T-helper 9 cell (primary cell): ENCODE measurements around the gene HACD1.

ENCODE experiments used
- DNase-seq: peaks from one replicate; pipeline ENCODE4 v3.0.0-alpha.2; 2020
- total RNA-seq, 2 donors: gene quantifications; one replicate each; lab custom pipeline; 2026; lab: John Stamatoyannopoulos, UW

Gene HACD1, protein sequence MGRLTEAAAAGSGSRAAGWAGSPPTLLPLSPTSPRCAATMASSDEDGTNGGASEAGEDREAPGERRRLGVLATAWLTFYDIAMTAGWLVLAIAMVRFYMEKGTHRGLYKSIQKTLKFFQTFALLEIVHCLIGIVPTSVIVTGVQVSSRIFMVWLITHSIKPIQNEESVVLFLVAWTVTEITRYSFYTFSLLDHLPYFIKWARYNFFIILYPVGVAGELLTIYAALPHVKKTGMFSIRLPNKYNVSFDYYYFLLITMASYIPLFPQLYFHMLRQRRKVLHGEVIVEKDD
- total RNA-seq = 0.56 to 1.2 reads per million in 2 donors

DNA sequence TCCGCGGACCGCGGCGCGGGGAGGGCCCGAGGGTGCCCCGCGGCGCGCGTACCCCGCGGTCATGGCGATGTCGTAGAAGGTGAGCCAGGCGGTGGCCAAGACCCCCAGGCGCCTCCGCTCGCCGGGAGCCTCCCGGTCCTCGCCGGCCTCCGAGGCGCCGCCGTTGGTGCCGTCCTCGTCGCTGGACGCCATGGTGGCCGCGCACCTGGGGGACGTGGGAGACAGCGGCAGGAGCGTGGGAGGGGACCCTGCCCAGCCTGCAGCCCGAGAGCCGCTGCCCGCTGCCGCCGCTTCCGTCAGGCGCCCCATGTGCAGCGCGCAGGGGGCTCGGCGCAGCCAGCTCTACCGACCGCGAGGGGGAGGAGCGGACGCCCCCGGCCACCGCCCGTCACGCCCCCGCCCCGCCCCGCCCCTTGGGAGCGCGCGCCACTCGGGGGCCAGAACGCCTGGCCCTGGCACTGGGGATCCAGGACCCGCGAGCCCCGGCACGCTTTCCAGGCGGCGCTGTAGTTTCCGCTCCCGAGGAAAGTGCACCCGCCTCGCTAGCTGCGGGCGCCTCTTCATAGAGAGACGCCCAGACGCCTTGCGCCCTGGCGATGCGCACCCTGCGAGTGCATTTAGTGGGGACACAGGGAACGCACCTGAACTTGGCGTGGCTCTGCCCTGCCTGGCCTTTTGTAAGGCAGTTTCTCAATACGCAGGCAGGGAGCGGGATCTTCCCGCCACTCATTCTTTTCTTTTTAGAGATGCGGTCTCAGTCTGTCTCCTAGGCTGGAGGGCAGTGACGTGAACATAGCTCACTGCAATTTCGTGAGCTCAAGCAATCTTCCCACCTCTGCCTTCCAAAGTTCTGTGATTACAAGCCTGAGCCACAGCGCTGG, at the start of gene HACD1:
HACD1 (minus strand) TSS at position 344 of the 881 bp plus-strand sequence; CDS start at position 309, 35 bp downstream.
- DNase-seq = peak; percentile 39

DNA sequence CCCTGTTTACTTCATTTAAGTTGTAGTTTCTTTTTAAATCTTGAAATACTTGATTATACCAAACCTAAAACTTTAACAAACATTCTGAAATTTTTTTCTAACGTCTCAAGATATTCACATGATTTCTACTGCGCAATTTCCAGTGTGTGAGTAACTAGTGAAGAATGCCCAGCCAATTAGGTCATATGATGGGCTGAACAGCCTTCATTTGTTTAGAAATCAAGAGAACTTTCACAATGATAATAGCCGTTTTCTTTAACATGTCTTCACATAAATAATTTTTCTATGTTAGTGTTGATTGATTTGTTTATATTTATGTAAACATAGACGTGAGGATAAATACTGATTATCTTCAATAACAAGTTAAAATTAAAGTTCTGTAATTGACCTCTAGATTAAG, 48.6 kb upstream of the HACD1 start:
- no peak for DNase-seq

DNA sequence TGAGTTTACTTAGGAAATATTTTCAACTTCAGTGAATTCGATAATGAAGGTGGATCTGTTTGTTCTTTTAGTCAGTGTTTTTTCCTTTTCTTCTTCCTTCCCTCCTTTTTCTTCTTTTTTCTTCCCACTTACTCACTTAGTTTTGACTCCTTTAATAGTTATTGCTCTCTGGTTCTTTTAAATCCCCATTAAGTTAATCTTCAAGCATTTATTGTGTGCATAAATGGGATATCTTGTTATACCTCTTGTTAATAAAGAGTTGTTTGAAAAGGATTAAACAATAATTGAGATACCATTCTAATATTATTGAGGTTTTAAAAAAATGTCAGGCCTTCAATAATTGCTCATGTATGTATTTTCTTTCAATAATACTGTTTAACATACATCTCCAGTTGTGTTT, 46.3 kb upstream of the HACD1 start:
- no peak for DNase-seq

DNA sequence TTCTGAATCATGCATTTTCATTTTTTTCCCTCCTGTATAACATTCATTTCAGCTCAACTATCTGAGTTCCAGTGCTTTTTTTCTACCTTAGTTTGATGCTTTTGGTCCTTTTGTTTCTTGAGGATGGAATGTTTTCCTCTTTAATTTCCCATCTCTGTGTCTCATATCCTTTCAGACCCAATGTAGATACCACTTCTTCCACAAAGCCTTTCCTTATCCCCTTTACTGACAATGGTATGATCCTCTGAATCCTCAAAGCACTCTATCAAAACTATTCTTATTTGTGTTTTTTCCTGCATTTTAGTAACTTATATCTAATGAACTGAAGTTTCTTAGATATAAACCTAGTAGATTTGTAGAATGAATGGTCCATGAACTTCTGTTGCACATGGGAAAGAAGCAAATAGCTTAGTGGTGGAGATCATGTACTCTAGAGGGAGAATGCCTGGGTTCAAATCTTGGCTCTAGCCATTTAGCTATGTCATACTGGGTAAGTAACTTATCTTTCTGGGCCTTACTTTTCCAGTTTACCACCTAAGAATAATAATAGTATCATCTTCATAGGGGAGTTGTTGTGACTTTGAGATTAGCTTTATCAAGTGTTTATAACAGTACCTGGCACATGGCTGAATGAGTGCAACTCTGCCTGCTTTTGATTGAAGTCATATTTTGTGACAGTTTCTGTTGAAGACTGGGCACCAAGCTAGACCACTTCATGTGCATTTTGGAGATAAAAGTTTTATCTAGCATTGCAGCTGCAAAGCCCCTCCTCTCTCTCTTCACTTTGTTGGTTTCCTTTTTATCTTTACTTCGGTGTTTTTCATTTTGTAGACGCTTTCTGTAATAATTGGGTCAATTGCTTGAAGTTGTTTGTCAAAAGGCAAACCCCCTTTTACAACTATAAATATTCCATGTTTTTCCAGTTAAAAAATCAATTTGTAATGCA, 45.3 kb upstream of the HACD1 start:
- DNase-seq = no peak

DNA sequence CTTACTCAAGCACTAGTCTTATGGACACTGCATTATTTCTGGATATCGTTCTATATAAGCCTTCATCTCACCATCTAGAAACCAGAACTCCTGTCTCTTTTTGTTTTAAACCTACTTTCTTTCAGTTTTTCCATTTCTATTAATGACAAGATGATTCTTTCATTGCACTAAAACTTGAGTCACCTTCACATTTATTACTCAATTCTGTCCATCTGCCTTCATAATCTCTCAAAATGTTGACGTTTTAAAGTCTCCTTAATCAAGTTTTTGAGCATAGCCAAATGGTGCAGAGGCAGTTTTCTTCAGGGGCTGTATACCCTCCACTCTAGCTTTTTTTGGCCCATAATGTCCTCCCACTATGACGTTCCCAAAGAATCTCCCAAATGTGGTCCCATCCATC, 44.3 kb upstream of the HACD1 start:
- no peak for DNase-seq

DNA sequence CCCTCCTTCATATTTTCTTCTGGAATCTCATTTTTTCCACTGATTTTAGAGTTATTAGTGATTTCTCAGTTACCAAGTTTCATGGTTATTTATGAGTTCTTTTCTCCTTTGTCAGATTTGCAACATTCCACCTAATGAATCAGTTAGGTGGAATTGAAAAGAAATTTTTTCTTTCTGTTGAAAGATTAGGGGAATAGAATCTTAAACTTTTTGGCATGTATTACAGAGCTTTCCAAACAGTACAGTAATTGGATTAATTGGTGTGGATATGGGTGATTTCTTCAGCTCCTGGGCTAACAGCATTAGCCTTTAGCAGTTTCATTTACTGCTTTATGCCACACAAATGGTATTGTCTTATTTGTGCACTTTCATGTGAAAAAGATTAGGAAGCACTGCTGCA, 43.7 kb upstream of the HACD1 start:
- DNase-seq = no peak

DNA sequence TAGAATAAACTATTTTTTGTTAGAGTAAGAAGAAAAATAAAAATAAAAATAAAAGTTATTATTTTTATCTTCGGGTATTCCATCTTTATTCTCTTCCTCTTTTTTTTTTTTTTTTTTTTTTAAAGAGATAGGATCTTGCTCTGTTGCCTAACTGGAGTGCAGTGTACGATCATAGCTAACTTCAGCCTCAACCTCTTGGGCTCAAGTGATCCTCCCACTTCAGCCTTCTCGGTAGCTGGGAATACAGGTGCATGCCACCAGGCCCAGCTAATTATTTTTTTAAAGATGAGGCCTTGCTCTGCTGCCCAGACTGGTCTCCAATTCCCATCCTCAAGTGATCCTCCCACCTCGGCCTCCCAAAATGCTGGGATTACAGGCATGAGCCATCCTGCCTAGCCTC, 42.2 kb upstream of the HACD1 start:
- no peak for DNase-seq

DNA sequence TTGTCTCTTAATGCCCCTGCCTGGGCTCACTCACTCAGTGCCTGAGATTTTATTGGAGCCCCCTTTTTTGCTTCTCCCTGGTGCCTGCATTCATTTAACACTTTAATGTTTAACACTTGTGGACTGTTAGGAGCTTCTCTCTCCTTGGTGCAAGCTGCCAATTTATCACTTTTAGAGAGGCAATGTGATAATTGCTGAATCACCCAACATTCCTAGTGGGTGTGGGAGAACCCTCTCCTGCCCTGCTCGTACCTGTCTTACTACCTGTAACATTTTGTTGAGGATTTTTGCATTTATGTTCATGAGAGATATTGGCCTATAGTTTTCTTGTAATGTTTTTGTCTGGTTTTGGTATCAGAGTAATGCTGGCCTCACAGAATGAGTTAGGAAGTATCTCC, 39.9 kb upstream of the HACD1 start:
- DNase-seq = no peak

DNA sequence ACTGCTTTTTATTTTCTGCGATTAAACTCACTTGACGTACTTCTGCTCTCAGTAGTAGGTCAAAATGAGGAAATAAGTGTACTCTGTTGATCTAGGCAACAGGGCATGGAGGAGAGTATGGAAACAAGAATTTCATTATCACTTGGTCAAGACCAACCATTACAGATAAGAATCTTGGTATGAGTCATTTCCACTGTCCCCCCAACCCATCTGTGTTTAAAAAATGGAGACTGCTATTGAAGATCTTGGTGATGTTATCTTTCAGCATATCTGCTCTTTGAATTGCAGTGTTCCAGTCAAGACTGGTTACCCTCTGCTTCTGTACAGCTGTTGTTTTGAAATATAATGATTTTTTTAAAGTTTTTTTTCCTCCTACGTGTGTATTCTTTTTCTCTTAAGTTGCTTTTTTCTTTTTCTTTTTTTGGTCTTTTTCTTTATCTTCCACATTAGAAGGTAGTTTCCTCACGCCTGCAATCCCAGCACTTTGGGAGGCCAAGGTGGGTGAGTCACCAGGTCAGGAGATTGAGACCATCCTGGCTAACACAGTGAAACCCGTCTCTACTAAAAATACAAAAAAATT, 38.5 kb upstream of the HACD1 start:
- DNase-seq = no peak

DNA sequence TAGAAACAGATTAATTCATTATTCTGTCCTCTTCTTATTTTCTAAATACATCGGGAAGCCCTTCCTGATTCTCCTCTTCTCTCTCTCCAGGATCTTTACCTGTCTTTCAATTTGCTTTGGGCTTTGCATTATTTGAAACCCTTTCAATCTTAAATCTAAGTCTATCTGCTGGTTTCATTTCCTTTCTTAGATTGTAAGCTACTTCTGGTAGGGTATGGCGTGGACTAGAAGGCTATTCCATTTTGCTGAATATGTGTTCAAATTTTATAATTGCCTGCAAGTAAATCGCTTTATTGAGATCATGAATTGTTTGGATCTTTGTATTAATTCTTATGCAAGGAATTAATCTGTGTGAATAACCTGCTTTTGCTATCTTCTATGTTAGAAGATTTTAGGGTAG, 37.8 kb upstream of the HACD1 start:
- no peak for DNase-seq

DNA sequence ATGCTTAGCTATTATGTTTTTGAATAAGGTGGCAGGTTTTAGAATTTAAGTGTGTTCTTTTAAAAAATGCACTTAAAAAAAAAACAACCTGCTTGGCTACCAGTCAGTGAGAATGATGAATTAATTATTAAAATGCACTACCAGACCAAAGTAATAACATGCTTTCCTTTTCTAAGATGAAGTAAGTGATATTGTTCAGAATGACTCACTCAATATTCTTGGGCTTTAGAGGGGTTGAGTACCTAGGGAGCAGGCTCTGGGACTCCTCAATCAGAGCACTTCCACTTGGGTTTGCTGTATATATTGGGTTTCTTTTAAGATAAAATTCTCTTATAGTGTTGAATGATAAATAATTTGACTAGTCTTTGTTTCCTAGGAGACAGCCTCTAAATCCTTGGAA, 35.4 kb upstream of the HACD1 start:
- no peak for DNase-seq

DNA sequence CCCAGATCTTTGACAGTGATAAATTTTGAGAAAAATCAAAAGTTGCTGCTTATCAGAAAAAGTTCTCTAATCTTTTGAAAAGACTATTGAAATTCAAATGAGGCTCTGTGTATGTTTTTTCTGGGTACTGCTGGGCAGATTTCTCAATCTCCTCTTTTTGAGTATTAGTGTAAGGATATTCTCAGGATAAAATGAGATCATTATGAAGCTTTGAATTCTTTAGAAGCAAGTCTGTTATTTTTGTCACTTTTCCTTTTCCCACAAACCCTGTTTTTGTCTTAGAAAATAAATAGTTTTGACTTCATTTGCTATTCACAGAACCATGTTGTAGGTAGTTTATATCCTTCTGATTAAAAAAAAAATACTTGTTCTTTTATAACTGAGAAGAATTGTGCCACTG, 34.7 kb upstream of the HACD1 start:
- DNase-seq = no peak

DNA sequence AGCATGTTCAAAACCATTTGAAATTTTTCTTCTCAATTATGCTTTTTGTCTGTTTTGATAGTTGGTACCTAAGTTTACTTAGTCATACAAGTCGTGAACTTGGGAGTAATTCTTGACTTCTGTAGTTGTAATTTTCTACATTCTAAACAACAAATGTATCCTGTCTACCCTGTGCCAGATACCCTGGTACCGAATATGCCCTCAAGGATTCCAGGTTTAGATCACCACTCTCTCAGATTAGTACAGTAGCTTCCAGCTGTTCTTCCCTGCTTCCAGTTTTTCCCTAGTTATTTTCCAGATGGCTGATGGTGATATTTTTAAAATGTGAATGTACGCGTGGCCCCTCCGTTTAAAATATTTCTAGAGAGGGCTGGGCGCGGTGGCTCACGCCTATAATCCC, 33.2 kb upstream of the HACD1 start:
- DNase-seq = no peak

DNA sequence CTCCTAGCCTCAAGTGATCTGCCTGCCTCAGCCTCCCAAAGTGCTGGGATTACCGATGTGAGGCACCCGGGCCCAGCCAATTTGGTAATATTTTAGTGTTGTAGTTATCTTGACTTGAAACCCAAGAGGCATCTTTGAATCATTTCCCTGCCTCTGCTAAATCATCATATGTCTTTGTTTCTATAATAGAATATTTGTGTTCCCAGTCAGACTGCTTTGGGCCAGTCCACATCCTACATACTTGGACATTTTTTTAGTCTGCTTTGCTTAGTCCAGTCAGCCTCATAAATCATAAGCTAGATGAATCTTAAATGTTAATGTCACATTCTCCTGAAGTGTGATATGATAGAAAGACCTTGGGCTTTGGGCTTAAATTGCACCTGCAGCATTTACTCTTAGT, 32.7 kb upstream of the HACD1 start:
- DNase-seq = no peak

DNA sequence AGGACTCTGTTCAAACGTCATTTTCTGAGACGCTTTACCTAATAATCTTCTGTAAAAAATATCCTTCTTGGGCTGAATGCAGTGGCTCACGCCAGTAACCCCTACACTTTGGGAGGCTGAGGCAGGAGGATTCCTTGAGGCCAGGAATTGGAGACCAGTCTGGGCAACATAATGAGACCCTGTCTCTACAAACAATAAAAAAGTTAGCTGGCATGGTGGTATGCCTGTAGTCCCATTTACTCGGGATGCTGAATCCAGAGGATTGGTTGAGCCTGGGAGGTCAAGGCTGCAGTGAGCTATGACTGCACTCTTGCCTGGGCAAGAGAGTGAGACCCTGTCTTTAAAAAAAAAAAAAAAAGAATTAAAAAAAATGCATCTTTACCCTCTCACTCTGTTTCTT, 31.9 kb upstream of the HACD1 start:
- DNase-seq = no peak

DNA sequence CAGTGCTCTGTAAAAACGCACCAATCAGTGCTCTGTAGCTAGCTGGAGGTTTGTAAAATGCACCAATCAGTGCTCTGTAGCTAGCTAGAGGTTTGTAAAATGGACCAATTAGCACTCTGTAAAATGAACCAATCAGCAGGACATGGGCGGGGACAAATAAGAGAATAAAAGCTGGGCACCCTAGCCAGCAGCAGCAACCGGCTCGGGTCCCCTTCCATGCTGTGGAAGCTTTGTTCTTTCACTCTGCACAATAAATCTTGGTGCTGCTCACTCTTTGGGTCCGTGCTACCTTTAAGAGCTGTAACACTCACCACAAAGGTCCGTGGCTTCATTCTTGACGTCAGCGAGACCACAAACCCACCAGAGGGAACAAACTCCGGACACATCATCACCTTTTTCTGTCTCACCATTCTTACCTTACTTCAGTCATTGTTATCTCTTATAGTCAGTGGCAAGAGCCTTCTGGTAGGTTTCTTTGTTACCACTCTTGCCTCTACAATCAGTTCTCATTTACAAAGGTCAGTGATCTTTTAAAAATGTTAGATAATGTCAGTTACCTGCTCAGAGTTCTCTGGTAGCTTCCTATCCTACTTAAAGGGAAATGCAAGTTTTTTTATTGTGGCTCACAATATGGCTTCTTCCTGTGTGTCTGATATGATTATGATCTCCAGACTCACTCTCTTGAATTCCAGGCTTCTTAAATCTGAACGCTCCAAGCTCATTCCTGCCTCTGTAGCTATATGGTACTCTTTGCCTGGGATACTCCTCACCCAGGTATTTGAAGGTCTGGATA, 31.3 kb upstream of the HACD1 start:
- peak; percentile 39 for DNase-seq

DNA sequence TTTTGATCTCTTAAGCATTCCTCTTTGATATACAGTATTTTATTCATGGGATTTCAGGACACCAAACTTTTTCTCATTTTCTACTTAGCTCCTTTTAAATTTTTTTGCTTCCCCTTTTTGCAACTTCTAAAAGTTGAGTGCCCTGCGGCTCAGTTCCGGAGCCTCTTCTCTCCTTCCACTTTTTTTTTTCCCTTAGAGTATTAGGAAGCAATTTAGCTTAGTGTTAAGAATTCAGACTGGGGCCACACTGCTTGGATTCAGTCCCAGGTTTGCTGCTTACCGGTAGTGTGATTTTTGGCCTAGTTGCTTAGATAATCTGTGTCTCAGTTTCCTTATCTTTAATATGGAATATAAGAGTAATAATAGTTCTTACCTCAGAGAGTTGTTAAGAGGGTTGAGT, 30.2 kb upstream of the HACD1 start:
- DNase-seq = no peak

DNA sequence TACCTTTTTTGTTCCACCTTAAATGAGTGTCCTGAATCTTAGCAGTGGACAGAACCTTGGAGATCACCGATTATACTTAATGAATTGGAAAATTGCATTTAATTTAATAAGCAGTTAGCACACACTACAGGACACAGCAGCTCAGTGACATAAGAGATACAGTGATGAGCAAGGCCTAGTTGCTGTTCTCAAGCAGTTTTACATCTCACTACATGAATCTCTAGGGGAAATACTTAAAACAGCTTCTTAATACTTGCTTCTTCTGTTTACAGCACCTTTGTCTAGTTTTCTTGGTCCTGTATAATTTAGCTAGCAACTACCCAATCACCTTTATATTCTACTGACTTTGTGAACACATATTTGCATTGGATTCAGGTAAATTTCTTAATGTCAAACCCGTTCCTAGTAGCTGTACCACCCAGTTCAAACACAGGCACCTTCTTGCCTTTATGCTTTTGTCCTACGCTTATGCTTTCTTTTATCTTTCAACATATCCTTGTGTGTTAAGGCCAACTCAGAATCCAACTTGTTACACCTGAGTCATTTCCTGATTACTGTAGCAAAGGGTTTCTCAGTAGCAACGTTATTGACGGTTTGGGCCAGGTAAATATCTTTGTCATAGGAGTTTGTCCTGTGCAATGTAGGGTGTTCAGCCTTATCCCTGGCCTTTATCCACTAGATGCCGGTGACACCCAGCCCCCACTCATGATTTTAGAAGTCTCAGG, 28.6 kb upstream of the HACD1 start:
- no peak for DNase-seq

DNA sequence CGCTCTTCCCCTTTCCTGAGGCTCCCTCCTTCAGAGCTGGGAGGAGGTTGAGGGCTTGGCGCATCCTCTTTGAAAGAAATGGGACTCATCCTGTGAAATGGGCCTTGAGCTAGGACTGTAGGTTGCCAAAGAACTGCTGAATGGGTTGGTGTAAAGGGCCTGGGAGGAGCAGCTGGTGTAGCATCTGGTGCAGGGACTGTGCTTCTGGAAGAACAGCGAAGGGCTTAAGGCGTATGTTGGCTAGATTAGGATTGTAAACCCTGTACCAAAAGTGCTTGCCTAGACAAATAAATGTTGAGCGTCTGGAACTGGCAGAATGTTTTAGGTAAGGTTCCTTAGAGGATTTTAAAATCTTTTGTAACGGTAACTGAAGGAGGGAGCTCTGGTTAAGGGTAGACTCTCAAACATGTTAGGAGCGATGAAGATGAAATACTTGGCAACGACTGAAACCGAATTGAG, 27.3 kb upstream of the HACD1 start:
- no peak for DNase-seq

DNA sequence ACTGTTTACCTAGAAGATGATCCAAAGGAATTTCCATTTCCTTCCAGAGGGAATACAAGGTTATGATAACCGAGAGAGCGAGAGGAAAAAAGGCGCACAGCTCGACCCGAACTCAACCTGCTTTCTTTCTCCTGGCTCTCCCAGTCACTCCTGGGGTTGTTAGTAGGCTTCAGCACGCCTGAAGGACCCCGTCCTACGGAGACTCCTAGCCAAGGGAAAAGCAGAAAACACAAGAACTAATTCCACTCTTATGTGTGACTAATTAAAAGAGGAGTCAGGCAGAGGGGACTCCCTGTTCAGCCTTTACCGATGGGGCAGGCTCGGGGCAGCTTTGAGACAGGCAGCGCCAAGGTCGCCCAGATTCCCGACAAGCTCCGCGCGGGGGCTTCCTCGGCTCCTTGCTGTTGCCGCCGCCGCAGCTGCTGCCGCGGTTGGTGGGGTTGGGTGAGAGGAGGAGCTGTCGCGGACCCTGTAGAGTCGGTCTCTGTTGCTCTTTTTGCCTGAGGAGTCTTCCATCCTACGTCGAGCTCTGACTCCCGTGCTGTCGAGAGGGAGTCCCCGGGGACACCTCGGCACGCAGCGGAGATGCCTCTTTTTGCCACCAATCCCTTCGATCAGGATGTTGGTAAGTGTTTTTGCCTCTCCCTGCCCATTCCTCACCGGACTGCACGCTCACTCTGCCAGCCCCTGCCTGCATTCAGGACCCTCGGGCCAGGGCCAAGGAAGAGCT, 26.7 kb upstream of the HACD1 start, which contains the start of gene STAM:
STAM (plus strand) TSS at position 397 of the 730 bp plus-strand sequence; CDS start at position 586, 189 bp downstream.
- DNase-seq = peak; percentile 93
